ENCODE data around the gene STAT6.

DNA sequence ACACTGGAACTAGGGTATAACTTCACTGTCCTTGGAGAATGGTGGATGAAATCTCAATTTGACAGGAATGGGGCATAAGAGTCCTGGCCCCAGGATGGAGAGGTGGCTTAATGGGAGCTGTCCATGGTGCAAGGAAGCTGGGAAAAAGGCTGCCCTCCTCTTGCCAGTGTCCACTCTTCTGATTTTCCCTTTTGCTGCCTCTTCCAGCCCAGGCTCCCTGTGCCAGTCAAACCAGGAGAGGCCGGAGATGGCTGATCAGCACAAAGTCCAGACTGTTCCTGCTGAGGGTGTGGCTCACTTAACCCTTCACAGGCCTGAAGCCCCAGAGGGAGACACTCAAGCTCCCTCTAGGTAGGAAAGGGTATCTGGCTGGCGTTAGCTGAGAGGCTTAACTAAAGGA, 61.3 kb downstream of the STAT6 start, which contains the start of gene MYO1A:
- TF ChIP-seq, protein P1, sequence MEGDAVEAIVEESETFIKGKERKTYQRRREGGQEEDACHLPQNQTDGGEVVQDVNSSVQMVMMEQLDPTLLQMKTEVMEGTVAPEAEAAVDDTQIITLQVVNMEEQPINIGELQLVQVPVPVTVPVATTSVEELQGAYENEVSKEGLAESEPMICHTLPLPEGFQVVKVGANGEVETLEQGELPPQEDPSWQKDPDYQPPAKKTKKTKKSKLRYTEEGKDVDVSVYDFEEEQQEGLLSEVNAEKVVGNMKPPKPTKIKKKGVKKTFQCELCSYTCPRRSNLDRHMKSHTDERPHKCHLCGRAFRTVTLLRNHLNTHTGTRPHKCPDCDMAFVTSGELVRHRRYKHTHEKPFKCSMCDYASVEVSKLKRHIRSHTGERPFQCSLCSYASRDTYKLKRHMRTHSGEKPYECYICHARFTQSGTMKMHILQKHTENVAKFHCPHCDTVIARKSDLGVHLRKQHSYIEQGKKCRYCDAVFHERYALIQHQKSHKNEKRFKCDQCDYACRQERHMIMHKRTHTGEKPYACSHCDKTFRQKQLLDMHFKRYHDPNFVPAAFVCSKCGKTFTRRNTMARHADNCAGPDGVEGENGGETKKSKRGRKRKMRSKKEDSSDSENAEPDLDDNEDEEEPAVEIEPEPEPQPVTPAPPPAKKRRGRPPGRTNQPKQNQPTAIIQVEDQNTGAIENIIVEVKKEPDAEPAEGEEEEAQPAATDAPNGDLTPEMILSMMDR (IDR thresholded peaks at IDR 0.05; ENCODE audit: insufficient read depth, low read length, poor library complexity, severe bottlenecking), result no peak
- no peak for TF ChIP-seq EZH2phosphoT487 (conservative IDR thresholded peaks at IDR 0.05; ENCODE audit: low read length)

All from SU-DHL-6 (cell line).